Stimulated activated CD4-positive, alpha-beta T cell treated with anti-CD3 and anti-CD28 coated beads, Interleukin-15, amount 100 ng/mL, for 24 hours (primary cell): ENCODE results near the gene CFAP45.

Experiments
- DNase-seq: peaks from one replicate; pipeline ENCODE4 v3.0.0-alpha.2; 2020

Gene CFAP45

DNA sequence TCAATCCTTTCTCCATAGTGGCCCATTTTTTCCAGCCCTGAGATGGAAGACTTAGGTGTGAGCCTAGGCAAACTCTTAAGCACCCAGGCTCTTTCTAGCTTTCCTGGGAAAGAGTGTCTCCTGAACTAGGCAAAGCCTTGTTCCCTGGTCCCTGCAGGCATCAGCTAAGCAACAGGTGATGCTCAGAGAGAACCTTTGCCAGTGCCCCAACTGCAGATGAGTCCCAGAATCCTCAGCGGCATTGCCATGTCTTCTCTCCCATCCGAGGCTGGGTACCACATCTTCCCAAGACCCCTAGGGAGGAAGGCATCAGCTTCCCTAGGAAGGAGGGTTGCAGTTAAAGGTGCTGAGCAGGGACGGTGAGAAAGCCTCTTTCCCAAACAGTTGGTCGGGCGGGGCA is 29.3 kb downstream of the CFAP45 start:
- no peak for DNase-seq

DNA sequence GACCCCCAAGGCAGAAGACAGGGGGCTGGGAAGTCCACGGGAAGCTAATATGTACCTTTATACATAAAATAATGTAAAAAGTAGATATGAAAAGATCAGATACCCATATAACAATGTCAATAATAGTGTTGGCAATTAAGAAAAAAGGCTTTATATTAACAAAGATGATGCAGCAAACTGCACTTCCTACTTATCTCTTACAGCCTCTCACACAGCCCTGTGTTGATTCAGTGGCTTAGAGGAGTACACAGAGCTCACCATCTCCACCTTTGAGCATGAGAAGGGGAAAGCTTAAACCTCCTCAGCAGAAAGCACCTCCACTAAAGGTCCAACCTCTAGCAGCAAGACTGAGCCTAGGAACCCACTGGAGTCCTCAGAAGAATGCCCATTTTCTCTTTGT is 30.4 kb downstream of the CFAP45 start:
- DNase-seq = no peak

DNA sequence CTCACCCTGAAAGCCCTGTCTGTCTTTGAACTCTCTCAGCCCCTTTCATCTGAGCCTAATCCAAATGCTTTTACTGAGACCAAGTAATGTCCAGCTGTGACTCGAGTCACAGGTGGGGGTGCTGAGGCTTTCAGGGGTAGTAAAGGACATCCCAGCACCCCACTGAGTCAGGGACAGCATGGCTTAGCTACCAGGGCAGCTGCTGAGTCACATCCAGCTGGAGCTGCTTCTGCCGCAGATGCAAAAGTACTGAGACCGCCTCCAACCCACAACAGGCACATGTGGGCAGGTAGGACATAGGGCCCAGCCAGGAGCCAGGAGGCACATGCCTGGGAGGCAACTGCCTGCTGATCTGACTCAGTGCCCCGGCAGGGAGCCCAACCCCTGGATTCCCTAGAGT is 30.8 kb downstream of the CFAP45 start:
- DNase-seq = peak; percentile 42

DNA sequence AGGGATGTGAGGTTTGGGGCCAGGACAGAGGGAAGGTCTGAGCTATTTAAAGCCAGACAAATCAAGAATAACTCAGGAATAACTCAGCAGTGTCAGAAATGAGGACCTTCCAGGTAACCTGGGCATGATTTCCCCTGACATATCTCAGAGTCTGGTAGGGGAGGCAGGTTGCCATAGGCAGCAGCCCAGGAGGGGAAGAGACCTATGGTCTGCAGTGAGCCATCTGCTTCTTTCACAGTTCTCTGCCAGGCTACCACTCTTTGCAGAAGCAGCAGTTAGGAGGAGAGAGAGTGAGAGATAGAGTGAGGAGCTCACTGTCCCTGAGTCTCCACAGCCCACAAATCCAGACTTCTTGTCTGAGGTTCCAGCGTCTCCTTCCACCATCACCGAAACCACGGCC is 31.2 kb downstream of the CFAP45 start:
- DNase-seq = no peak

DNA sequence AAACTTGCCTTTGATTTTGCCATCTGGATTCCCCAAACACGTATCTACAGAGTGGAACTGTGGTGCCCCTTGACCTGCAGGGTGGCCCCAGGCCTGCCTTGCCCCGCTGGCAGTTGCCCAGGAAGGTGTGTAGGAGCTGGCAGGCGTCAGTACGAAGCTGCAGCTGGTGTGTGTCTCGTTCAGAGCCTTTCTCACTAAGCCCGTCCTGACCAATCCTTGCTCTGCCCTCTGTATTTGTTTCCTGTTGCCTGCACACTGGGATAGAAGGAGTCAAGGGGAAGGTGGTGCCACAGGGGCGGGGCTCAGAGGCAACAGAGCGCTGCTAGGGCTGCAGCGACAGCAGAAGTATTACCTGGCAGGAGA is 32.3 kb downstream of the CFAP45 start:
- DNase-seq = no peak

DNA sequence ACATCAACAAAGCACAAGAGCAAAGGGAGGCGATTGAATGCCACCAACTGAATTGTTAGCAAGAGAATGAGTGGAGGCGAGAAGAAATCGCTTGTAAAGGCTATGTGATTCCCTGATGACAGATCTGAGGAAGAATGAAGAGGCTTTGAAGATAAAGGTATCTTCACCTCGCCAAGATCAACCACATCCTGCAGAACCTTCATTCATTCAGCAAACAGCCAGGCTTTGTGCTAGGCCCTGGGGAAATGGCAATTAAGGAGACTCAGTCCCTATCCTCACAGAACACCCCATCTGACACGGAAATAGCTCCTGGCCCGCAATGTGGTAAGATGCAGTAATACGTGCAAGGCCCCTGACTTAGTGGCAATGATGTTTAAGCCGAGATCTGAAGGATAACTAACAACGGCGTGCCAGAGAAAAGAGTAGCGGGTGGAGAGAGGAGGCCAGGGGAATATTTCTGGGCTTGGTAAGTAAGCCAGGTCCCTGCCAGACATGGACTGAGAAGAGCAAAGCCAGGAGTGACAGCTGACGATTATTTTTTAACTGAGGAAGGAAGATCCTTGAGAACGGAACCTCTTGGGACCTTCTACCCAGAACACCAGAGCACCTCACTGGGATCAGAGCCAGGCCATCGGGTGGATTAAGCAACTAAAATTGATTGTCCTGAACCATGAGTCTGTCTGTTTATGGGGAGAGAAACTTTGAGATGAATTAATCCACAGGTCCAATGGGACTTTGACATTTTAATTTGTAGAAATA is 32.9 kb downstream of the CFAP45 start:
- no peak for DNase-seq

DNA sequence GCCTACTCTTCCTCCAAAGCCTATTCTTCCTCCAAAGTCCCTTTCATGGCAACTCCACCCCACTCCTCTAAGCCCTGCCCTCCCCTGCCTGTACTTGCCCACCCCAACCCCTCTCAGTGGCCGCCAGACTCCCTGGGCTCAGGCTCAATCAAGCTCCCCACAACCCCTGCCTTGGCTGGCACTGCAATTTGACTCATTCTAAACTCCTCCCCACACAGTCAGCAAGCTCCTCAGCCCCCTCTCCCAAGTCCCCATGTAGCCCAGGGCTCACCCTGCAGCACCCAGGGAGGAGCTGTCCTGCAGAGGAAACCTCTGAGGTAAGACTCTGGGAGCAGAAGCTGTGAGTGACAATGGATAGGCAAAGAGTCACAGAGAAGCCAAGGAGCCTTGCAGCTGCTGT is 33.9 kb downstream of the CFAP45 start:
- DNase-seq = no peak

DNA sequence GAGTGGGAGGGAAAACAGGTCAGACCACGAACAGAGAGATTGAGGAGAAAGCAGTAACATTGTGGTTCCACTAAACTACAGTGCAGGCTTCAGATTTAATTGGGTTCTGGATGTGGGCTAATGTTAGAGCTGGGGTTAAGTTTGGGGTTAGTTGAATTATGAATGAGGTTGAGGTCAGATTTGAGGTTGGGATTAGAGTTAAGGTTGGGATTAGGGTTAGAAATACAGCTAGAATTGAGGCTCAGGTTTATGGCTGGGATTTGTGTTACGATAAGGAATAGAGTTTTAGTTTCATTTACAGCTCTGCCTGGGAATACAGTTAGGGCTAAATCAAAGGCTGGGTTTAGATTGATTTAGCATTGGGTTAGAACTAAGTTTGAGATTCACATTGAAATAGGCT is 35.7 kb downstream of the CFAP45 start:
- no peak for DNase-seq

DNA sequence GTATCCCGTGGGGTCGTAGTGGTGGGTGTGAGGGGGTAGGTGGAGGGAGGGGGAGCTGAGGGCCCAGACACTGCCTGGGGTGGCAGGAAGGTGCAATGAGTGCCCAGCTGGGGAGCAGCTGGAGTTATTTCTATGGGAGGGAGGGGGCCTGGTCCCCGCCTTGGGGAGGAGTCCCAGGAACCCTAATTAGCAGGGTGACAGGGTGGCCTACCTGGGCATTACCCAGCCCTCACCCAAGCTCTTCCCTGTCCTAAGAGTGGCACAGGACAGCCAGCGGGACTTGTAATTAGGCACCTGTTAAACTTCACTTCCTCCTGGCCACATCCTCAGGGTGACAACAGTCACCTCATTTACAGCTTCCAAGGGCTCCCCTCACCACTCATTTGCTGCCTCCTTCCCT is 37.4 kb downstream of the CFAP45 start, which contains the start of gene VSIG8:
TSS of gene VSIG8 (minus strand) at position 101 of the 400 bp plus-strand sequence. CDS start 136 bp downstream, outside the sequence.
- DNase-seq = no peak

DNA sequence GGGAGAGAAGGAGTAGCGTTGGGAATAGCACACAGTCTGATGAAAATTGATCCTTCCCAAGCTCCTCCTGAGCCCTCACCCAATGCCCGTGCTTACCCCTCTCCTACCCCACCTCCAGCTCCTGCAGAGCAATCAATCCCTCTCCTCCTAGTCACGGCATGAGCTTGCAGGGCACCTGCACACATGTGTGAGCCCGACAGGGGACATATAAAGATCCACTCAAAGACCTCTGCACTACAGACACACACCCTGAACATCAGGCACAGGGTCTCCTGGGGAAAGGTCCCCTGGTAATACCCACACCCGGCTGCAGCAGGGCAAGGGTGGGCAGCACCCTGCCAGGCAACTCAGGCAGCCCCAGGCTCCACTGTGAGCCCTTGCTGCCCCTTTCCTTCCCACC is 37.9 kb downstream of the CFAP45 start:
- DNase-seq = no peak

DNA sequence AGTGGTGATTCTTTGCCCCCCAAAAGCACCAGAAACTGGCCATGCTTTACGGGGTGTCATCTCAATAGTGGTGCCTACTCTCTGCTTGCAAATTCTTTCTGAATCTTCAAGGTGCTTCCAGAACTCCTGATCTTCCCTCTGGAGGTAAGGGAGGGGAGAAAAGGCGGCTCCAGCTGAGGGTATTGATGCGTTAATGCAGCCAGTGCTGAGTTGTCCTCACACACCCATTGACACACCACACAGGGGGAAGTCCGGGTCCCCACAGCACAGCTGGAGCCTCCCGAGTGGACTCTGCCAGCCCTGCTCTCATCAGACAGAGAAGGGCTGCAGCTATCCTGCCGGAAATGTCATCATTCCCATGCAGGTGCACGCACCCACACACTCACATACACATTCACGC is 38.7 kb downstream of the CFAP45 start:
- no peak for DNase-seq

DNA sequence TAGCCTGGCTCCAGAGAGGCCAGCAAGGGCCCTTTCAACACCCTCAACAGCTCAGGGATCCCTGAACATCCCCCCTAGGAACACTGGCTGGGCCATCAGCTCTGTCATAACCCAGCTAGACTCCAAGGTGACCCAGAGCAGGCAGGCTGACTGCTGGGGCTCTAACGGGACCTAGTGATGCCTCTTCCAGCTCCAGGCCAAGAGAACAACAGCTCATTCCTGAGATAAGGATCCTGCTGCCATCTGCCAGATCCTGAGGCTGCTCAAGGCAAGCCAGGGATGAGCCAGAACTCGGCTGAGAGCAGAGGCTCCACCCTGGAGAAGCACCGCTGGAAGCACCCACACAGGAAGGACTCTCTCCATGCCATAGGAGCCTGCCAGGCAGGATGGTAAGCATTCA is 39.5 kb downstream of the CFAP45 start:
- DNase-seq = no peak

DNA sequence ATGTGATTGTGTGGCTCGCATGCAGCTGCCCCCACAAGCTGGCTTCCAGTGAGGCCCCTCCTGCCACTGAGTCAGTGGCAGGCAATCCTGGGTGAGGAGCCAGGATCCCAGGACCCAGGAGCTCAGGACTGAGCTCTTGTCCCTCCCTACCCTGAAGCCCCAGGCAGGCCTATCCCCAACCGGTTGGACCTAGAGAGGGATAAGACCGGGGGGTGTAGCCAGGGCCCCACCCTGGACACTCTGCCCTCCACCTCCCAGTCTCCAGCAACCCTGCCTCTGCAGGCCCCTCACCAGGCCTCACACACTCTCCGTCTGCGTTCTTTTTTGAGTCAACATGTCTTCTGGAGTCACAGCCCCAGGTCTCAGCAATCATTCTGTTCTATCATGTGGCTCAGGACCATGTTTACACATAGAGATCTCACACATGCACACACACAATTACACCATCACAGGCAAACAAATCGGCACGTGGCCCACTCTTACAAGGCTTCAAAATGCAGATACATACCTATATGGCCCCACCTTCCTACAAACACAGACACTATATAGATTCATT is 40.1 kb downstream of the CFAP45 start:
- no peak for DNase-seq

DNA sequence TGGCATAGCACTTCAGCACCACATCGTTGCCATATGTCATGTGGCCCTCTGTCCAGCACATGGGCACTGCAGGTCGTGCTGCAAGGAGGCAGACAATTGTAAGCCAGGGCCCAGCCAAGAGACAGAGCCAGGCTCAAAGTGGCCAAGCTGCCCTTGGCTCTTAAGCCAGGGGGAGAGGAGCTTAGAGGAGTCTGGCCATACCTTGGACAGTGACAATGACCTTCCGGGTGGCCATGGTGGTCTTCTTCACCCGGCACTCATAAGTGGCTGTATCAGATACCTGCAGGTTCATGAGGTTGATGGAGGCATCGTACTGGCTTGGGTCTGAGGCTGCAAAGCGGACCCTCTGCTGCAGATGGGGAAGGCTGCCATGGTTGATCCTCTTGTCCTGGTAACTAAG is 42.1 kb downstream of the CFAP45 start:
- no peak for DNase-seq

DNA sequence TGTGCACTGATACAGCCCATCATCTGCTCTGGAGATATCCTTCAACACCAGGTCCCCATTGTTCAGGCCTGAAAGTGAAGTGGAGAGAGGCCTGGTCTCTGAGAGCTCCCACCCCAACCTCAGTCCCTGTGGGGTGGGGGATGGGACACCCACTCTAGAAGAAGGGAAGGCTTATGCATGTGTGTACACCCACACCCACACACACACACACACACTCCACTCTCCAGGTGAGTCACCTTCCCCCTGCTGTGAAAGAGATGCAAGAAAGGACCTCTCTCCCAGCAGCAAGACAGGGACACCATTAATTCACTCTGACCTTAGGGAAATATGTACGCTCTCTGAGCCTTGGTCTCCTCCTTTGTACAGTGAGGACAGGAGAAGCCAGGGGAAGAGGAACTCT is 43.4 kb downstream of the CFAP45 start:
- DNase-seq = no peak

DNA sequence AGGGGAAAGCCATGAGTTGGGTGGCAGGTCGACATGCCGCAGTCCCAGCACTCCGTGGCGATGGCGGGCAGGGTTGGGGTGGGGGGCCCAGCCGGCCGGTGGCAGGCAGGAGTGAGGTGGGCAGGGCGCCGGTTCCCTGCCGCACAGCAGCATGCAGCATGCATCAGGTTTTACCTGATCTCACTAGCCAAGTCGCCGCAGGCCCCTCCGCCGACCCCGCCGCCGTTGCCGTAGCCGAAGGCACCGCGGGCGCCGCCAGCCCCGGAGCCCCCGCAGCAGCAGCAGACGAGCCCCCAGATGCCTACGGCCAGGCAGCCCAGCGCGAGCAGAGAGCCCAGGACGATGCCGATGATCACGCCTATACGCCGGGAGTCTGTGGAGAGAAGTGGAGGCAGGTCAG is 44.3 kb downstream of the CFAP45 start:
- no peak for DNase-seq

DNA sequence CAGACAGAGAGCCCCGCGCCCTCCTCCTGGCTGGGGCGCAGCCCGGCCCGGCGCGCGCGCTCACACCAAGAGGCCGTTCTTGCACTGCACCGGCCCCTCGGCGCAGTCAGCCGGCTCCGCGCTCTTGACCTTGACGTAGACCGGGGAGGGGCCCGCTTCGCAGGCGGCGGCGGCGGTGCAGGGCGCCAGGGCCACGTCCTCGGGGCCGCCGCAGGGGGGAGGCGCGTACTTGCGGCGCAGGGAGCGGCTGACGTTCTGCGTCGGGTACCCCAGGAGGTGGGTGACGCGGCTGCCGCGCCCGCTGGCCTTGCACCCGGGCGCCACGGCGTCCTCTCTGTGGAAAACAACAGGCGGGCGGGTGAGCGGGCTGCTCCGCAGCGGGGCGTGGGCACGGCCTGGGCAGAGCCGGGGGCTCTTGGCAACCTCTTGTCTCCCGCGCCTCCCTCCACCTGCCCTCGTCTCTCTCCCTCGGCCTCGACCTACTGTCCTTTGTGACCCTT is 45.2 kb downstream of the CFAP45 start:
- peak; percentile 87 for DNase-seq

DNA sequence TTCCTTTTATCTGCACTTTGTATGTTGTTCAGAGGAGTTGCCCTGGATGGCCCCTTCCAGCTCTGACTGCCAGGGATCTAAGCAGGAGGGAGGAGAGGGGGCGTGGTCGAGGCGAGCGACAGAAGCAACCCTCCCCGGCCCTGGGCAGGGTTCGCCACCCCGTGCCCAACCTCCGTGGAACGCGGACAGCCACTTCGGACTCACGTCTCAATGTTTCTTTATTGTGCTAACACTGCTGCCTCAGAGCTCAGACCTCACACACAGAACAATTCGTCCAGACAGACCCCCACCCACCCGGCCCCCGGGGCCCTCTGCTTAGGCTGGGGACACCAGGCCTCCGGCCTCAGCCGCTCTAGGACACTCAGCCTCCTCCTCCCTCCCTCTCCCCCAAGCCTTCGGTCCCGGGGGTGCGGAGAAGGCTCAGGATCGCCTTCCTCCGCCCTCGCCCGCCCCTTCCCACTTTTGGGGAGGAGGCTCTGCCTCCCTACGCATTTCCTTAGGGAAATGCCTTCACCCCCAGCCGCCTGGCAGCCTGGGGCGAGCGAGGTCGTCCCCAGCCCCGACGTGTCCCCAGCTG is 45.8 kb downstream of the CFAP45 start:
- peak; percentile 59 for DNase-seq

DNA sequence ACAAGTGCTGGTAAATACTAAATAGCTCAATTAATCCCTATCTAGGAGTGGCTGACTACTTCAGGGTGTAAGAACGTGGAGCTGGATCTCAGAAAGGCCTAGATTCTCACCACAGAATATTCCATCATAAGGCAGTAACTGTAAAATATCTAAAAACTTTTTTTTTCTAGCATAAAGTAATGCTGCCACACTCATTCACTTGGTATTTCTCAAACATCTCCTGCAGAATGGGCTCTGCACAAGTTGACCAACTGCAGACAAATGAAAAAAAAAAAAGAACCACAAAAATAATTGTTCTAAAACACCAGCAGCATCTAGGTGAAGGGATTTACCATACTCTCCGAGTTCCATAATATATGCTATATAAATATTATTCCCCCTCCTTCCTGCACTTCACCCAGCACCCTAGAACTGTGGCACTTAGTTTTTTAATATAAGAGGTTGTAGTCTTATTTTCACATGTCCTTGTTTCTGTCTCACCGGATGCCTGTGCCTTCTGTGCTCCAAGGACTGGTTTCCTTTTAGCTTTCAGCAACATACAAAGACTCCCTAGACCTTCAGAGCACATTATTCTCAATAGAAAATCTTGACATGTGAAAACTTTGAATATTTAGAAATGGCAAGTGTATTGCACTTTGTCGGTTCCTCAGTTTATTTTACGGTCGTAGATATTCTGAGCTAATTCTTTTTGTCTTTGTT is 46.4 kb downstream of the CFAP45 start:
- no peak for DNase-seq

DNA sequence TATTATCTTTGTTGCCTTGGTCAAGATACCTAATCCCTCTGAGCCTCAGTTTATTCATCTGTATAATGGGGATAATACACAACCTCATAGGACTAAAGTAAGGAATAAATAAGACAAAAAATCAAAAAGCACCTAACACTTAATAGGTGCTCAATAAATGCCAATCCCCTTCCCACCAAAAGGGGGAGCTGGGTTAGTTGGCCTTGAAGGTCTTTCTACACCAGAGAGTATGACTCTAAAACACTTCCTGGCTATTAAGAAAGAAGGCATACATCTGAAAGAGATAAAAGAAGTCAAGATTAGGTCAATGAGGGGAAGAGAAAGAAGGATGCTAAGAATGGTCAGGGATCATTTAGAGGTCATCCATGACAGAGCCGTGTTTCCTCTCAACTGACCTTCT is 48.6 kb downstream of the CFAP45 start:
- no peak for DNase-seq

DNA sequence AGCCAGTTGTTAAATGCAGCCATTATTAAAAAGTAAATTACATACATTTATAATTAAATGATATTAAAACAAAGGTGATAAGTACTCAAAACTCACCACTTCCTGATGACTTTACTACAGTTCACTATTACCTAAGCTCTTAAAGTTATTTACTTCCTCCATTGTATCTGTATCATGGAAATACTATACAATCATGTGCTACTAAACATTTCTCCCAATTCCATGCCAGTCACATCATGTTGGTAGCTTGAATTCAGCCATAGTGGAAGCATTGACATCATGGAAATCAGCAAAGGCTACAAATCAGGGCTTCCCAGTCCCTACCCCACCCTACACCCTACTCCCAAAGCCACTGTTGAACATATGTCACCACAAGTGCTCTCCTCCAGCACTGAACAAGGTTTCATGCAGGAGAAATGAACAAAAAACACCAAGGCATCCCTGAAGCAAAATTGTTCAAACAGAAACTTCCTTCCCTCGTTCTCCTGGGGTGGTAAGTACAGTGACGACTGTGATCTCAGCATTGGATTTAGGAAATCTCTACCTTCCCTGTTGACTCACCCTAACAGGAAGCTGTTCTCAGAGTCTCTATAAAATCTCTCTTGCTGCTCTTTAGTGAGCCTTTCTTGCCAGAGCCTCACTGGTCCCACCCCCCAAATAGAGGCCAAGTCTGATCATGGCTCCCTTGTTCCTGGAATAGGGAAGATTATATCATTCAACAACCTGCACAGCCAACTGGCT is 50.2 kb downstream of the CFAP45 start:
- no peak for DNase-seq

DNA sequence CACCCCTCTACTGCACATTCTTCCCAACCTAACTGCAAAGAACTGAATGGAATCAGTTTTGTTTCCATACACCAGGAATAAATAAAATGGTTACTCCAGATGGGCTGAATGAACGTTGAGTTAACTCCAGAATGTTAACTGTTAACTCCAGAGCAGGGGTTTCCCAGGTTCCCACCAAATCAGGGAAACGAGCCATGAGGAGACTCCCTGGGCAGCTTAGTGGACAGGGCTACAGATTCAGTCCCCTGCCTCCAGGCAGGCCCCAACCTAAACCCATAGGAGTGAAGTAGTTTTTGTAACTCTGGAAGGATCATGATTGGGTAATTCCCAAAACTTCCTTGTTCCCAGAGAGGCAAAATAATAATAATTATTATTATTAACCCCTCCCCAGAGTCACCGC is 51.6 kb downstream of the CFAP45 start:
- DNase-seq = no peak

DNA sequence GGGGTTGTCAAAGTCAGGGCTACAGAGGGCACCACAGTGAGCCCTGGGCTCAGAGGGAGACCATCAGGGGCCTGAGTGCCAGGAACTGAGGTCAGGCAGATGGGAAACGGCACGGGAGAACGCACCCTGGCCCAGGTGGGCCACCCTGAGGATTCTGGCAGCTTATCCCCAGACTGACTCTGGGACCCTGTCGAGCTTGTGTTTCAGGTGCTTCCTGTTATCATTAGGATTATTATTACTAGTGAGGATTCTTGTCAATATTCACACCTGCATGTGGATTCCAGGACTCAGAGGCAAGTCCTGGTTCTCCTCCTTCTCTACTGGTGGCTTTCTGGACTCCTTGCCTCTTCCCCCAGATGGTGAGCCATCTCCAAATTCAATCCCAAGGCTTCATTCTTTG is 52.7 kb downstream of the CFAP45 start:
- no peak for DNase-seq
